GM12865 (cell line): ENCODE data around the gene ELP2.
"Not testable (repeated sequence)": the region's sequence is repeated elsewhere in the genome, so short reads cannot be mapped to it uniquely, and the experiment has no call there.

ENCODE experiments used
- DNase-seq: peaks from one replicate; pipeline ENCODE4 v3.0.0; 2010; ENCODE audit warnings: low read depth
- H3K4me3 ChIP-seq: 2 replicates; pipeline ENCODE4 v1.5.1; 2011; ENCODE audit warnings: mild to moderate bottlenecking, low read depth, low read length, control low read depth
- TF ChIP-seq, protein P1 (sequence below): IDR thresholded peaks from 2 replicates; pipeline ENCODE4 v1.5.1; 2011; ENCODE audit warnings: low read length, control low read depth, low read depth, inconsistent platforms; ENCODE audit not compliant: insufficient read depth; ENCODE audit errors: missing control alignments

Gene ELP2

DNA sequence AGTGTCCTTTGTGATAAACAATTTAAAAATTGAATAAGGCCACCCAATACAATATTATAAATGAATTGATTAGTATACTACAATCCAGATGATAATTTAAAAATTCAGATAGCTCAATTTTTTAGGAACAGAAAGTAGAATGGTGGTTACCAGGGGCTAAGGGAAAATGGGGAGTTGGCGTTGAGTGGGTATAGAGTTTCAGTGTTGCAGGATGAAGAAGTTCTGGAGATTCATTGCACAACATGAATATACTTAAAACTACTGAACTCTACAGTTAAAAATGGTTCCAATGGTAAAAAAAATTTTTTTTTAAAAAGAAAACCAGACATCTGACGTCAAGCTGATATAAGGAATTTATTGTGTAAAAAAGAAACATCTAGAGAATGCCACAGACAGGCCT is 21.5 kb upstream of the ELP2 start:
- no peak overlapping the region for H3K4me3 ChIP-seq
- DNase-seq, result no peak
- TF ChIP-seq, protein P1, sequence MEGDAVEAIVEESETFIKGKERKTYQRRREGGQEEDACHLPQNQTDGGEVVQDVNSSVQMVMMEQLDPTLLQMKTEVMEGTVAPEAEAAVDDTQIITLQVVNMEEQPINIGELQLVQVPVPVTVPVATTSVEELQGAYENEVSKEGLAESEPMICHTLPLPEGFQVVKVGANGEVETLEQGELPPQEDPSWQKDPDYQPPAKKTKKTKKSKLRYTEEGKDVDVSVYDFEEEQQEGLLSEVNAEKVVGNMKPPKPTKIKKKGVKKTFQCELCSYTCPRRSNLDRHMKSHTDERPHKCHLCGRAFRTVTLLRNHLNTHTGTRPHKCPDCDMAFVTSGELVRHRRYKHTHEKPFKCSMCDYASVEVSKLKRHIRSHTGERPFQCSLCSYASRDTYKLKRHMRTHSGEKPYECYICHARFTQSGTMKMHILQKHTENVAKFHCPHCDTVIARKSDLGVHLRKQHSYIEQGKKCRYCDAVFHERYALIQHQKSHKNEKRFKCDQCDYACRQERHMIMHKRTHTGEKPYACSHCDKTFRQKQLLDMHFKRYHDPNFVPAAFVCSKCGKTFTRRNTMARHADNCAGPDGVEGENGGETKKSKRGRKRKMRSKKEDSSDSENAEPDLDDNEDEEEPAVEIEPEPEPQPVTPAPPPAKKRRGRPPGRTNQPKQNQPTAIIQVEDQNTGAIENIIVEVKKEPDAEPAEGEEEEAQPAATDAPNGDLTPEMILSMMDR, result no peak

DNA sequence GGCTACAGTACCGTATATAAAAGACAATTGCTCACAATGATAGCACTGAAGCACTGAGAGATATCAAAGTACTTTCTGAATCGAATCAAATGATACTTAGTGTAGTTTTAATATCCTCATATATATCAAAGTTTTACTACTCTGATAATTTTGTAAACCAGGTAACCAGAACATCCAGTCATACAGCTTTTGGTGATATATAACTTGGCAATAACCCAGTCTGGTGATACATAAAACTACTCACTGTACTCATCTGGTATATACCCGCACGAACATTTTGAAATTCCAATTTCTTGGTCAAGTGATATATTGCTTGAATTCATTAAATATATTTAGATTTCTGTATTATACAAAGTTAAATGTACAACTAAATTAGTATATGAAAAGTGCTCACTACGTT is 21.1 kb upstream of the ELP2 start:
- TF ChIP-seq, protein P1, result no peak
- H3K4me3 ChIP-seq, result no peak overlapping the region

DNA sequence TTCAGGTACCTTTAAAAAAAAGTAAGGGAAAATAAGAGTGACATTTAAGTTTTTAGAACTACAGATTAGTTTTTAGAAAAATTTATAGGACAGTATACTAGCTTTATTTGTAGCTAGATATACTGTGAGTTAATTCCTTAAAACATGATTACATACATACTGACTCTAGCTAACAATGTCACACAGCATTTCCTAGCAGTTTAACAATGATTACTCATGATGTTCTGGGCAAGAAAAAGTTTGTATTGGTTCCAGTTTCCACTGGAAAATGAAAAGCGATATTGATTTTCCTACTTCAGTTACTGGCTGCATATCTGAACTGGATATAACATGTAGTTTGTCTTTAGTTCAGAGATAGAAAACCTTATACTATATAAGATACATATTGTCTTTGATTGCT is 20.0 kb upstream of the ELP2 start:
- no peak overlapping the region for H3K4me3 ChIP-seq
- no peak for DNase-seq
- TF ChIP-seq, protein P1, result no peak

More for the DNA sequence above, 21.1 kb upstream of the ELP2 start:
- no peak for DNase-seq

GRCh38 chr18:36112302-36112701 is 17.4 kb upstream of the ELP2 start:
- TF ChIP-seq, protein P1, result no peak
- no peak overlapping the region for H3K4me3 ChIP-seq
- no peak for DNase-seq

DNA sequence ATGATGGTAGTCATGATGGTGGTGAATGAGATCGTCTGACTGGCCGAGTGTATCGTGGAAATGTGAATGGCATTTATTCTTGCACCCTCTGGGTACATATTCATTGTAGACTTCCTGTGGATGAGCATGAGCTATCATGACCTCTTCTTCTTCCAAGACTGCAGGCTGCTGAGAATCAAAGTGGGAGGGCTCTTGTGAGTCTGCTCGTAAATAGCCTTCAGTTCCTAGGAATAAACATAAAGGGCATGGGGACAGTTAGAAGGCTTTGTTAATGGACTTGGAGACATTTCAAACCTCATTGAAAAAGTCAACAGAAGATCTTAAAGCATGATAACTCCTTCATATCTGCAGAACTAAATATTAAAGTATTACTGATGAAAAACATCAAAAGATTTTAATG is 15.4 kb upstream of the ELP2 start:
- TF ChIP-seq, protein P1, result no peak

GRCh38 chr18:36114738-36115137 is 15.0 kb upstream of the ELP2 start:
- TF ChIP-seq, protein P1, result no peak
- DNase-seq, result no peak
- no peak overlapping the region for H3K4me3 ChIP-seq

More for the DNA sequence above, 15.4 kb upstream of the ELP2 start:
- no peak for DNase-seq
- no peak overlapping the region for H3K4me3 ChIP-seq

GRCh38 chr18:36116771-36117170 is 12.9 kb upstream of the ELP2 start:
- H3K4me3 ChIP-seq, DNase-seq: not testable (repeated sequence)

GRCh38 chr18:36120297-36120696 is 9.4 kb upstream of the ELP2 start:
- TF ChIP-seq, protein P1, result no peak
- no peak for DNase-seq
- H3K4me3 ChIP-seq, result no peak overlapping the region
